GM12878 (cell line): ENCODE results near the gene WRAP73.

Experiments
- ATF2 ChIP-seq: IDR thresholded peaks from 2 replicates; pipeline ENCODE4 v1.6.1; 2012; ENCODE audit warnings: low read length, inconsistent platforms
- ESRRA ChIP-seq: IDR thresholded peaks from 2 replicates; pipeline ENCODE4 v1.6.1; 2012; ENCODE audit warnings: mild to moderate bottlenecking, low read length, improper control_type of control experiment
- ETV6 ChIP-seq, 2 experiments: fragments of 450-650 bp in 1 of 2; IDR thresholded peaks in 1 of 2; conservative IDR thresholded peaks in 1 of 2; 2 replicates each; pipeline ENCODE4 v1.6.1; 2014; ENCODE audit warnings: antibody characterized with exemption in 1 of 2, borderline replicate concordance in 1 of 2, low read depth in 1 of 2, mild to moderate bottlenecking in 1 of 2, moderate library complexity in 1 of 2
- JUNB ChIP-seq: IDR thresholded peaks from 2 replicates; pipeline ENCODE4 v1.6.1; 2016; ENCODE audit warnings: antibody characterized with exemption, mild to moderate bottlenecking
- MEF2B ChIP-seq: fragments of 450-650 bp; IDR thresholded peaks from 2 replicates; pipeline ENCODE4 v1.6.1; 2018; ENCODE audit warnings: mild to moderate bottlenecking, moderate library complexity; ENCODE audit not compliant: partially characterized antibody, poor library complexity, severe bottlenecking
- NBN ChIP-seq: fragments of 450-650 bp; IDR thresholded peaks from 2 replicates; pipeline ENCODE4 v1.6.1; 2016
- POLR2A ChIP-seq: IDR thresholded peaks from 2 replicates; pipeline ENCODE4 v1.6.1; 2011; ENCODE audit warnings: low read depth, mild to moderate bottlenecking, low read length
- SMC3 ChIP-seq: IDR thresholded peaks from 2 replicates; pipeline ENCODE4 v1.6.1; 2011; ENCODE audit warnings: low read length, improper control_type of control experiment, borderline replicate concordance
- TCF7 ChIP-seq: IDR thresholded peaks from 2 replicates; pipeline ENCODE4 v1.6.1; 2014; ENCODE audit warnings: antibody characterized with exemption, borderline replicate concordance
- ZBTB33 ChIP-seq: fragments of 450-650 bp; IDR thresholded peaks from 2 replicates; pipeline ENCODE4 v1.6.1; 2017; ENCODE audit warnings: mild to moderate bottlenecking
- TF ChIP-seq, protein P1 (sequence below), 3 experiments: IDR thresholded peaks in 2 of 3; conservative IDR thresholded peaks in 1 of 3; 2 replicates each; pipeline ENCODE4 v1.5.1; 2011; ENCODE audit warnings: low read depth in 3 of 3, low read length in 3 of 3, mild to moderate bottlenecking in 3 of 3, control low read depth in 2 of 3, moderate library complexity in 2 of 3, inconsistent platforms in 1 of 3, mixed read lengths in 1 of 3; ENCODE audit not compliant: control insufficient read depth in 2 of 3, insufficient read depth in 1 of 3; ENCODE audit errors: extremely low read depth in 1 of 3
- TF ChIP-seq, protein P2 (sequence below): fragments of 150-350 bp; IDR thresholded peaks from 2 replicates; pipeline ENCODE4 v1.6.1; 2016; ENCODE audit warnings: low read depth, low read length
- TF ChIP-seq, protein P3 (sequence below): IDR thresholded peaks from 2 replicates; pipeline ENCODE4 v1.6.1; 2011; ENCODE audit warnings: mild to moderate bottlenecking, low read depth, low read length, moderate library complexity; ENCODE audit not compliant: insufficient replicate concordance
- TF ChIP-seq, protein P4 (sequence below): IDR thresholded peaks from 2 replicates; pipeline ENCODE4 v1.6.1; 2011; ENCODE audit warnings: low read depth, low read length, improper control_type of control experiment, borderline replicate concordance

- TF ChIP-seq, protein P1, sequence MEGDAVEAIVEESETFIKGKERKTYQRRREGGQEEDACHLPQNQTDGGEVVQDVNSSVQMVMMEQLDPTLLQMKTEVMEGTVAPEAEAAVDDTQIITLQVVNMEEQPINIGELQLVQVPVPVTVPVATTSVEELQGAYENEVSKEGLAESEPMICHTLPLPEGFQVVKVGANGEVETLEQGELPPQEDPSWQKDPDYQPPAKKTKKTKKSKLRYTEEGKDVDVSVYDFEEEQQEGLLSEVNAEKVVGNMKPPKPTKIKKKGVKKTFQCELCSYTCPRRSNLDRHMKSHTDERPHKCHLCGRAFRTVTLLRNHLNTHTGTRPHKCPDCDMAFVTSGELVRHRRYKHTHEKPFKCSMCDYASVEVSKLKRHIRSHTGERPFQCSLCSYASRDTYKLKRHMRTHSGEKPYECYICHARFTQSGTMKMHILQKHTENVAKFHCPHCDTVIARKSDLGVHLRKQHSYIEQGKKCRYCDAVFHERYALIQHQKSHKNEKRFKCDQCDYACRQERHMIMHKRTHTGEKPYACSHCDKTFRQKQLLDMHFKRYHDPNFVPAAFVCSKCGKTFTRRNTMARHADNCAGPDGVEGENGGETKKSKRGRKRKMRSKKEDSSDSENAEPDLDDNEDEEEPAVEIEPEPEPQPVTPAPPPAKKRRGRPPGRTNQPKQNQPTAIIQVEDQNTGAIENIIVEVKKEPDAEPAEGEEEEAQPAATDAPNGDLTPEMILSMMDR (IDR thresholded peaks at IDR 0.05 in 2 of 3, conservative IDR thresholded peaks at IDR 0.05 in 1 of 3; ENCODE audit: control insufficient read depth in 2 of 3, extremely low read depth in 1 of 3, insufficient read depth in 1 of 3, low read depth in 3 of 3, low read length in 3 of 3): no peak
- TF ChIP-seq POLR2A (no peak), ESRRA (no peak), ATF2 (no peak), ETV6 (conservative IDR thresholded peaks at IDR 0.05 in 1 of 2, IDR thresholded peaks at IDR 0.05 in 1 of 2; ENCODE audit: borderline replicate concordance in 1 of 2, low read depth in 1 of 2) (no peak), TCF7 (no peak), JUNB (no peak), SMC3 (no peak), ZBTB33 (no peak), MEF2B (no peak), NBN (no peak)
- TF ChIP-seq, protein P2, sequence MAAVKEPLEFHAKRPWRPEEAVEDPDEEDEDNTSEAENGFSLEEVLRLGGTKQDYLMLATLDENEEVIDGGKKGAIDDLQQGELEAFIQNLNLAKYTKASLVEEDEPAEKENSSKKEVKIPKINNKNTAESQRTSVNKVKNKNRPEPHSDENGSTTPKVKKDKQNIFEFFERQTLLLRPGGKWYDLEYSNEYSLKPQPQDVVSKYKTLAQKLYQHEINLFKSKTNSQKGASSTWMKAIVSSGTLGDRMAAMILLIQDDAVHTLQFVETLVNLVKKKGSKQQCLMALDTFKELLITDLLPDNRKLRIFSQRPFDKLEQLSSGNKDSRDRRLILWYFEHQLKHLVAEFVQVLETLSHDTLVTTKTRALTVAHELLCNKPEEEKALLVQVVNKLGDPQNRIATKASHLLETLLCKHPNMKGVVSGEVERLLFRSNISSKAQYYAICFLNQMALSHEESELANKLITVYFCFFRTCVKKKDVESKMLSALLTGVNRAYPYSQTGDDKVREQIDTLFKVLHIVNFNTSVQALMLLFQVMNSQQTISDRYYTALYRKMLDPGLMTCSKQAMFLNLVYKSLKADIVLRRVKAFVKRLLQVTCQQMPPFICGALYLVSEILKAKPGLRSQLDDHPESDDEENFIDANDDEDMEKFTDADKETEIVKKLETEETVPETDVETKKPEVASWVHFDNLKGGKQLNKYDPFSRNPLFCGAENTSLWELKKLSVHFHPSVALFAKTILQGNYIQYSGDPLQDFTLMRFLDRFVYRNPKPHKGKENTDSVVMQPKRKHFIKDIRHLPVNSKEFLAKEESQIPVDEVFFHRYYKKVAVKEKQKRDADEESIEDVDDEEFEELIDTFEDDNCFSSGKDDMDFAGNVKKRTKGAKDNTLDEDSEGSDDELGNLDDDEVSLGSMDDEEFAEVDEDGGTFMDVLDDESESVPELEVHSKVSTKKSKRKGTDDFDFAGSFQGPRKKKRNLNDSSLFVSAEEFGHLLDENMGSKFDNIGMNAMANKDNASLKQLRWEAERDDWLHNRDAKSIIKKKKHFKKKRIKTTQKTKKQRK: no peak
- TF ChIP-seq, protein P3, sequence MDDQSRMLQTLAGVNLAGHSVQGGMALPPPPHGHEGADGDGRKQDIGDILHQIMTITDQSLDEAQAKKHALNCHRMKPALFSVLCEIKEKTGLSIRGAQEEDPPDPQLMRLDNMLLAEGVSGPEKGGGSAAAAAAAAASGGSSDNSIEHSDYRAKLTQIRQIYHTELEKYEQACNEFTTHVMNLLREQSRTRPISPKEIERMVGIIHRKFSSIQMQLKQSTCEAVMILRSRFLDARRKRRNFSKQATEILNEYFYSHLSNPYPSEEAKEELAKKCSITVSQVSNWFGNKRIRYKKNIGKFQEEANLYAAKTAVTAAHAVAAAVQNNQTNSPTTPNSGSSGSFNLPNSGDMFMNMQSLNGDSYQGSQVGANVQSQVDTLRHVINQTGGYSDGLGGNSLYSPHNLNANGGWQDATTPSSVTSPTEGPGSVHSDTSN: no peak
- TF ChIP-seq, protein P4, sequence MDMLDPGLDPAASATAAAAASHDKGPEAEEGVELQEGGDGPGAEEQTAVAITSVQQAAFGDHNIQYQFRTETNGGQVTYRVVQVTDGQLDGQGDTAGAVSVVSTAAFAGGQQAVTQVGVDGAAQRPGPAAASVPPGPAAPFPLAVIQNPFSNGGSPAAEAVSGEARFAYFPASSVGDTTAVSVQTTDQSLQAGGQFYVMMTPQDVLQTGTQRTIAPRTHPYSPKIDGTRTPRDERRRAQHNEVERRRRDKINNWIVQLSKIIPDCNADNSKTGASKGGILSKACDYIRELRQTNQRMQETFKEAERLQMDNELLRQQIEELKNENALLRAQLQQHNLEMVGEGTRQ: no peak
Measured at GRCh38 chr1:3594706-3595377, 55.1 kb downstream of the WRAP73 start.
